Activated CD8-positive, alpha-beta T cell treated with anti-CD3 and anti-CD28 coated beads, Interleukin-2, amount 10 ng/mL, durations not matched to agents 7 days and 5 days (primary cell): ENCODE data around the gene CAMK2N2. TPM values are rescaled to one million over a fixed set of nuclear protein-coding genes. Genes with fewer than 3 reads are reported as not detected.

ENCODE experiments used
- ATAC-seq: fragments of 150-1000 bp; cut with Tn5 transposase; one replicate; pipeline ENCODE4 v1.10.0; 2021; ENCODE audit warnings: moderate library complexity
- CTCF ChIA-PET: fragments of 350-600 bp; sonication (Branson Sonifier 250); formaldehyde crosslinking; loops from one replicate; lab custom pipeline; 2021; ENCODE audit warnings: antibody characterized with exemption; lab: Charles Lee
- POLR2A ChIA-PET: fragments of 350-600 bp; sonication (Branson Sonifier 250); formaldehyde crosslinking; loops from one replicate; lab custom pipeline; 2021; ENCODE audit warnings: antibody characterized with exemption; lab: Charles Lee
- DNase-seq: peaks from one replicate; pipeline ENCODE4 v3.0.0-alpha.2; 2020
- H3K27ac Mint-ChIP-seq: one replicate; pipeline ENCODE4 v1.8.0; 2021; ENCODE audit warnings: mild to moderate bottlenecking, mixed read lengths
- H3K27me3 Mint-ChIP-seq: one replicate; pipeline ENCODE4 v1.8.0; 2021; ENCODE audit warnings: low read depth, mixed read lengths
- H3K36me3 Mint-ChIP-seq: one replicate; pipeline ENCODE4 v1.8.0; 2021; ENCODE audit warnings: low read depth, mixed read lengths
- H3K4me1 Mint-ChIP-seq: one replicate; pipeline ENCODE4 v1.8.0; 2021; ENCODE audit warnings: low read depth, mixed read lengths
- H3K4me3 Mint-ChIP-seq: one replicate; pipeline ENCODE4 v1.8.0; 2021; ENCODE audit warnings: mild to moderate bottlenecking, mixed read lengths
- H3K9me3 Mint-ChIP-seq: one replicate; pipeline ENCODE4 v1.8.0; 2022; ENCODE audit warnings: mixed read lengths; ENCODE audit not compliant: insufficient read depth
- total RNA-seq, 2 experiments: library from RNA; stranded (reverse); gene quantifications; one replicate each; pipeline ENCODE4 v1.2.3, GENCODE V29; 2021

Gene CAMK2N2
- total RNA-seq, 2 experiments from 2014 or later: not detected

GRCh38 chr3:184238246-184238818 lies 23.0 kb downstream of the CAMK2N2 start:
- Mint-ChIP-seq H3K27me3 (no peaks in the 10 kb centered on the region), H3K36me3 (peaks cover 12% of the 10 kb centered on the region), H3K27ac (no peak overlapping the region), H3K4me3 (no peak overlapping the region), H3K4me1 (no peaks in the 10 kb centered on the region), H3K9me3 (no peaks in the 10 kb centered on the region)
- CTCF ChIA-PET: interaction anchor here (1.0 to 2.6 kb wide), 5 partner anchors 11 to 343 kb away, joined by 3 to 22 read pairs (median 4); no protein-coding TSS in a partner anchor
- POLR2A ChIA-PET: no interaction called here
- no peak for ATAC-seq
- DNase-seq: no peak

DNA sequence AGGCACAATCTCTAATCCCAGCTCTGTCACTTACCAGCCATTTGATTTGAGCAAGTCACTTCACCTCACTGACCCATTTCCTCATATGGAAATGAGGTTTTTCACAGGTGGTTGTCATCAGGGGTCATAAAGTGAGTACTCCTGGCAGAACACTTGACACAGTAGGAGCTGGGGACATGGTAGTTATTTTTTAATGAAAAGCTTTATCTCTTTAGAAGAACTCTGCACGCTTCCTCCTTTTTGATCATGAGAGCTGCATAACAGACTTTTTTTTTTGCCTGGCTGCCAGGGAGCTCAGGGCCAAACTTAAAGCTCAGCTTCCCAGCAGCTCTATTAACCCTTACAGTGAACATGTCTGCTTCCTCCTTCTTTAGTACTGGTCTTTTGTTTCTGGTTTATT lies 23.5 kb downstream of the CAMK2N2 start:
- ATAC-seq (no peak), DNase-seq (no peak)
- Mint-ChIP-seq H3K36me3 (peaks cover 7% of the 10 kb centered on the region), H3K9me3 (no peaks in the 10 kb centered on the region), H3K27me3 (peaks cover 3% of the 10 kb centered on the region), H3K4me1 (no peaks in the 10 kb centered on the region), H3K27ac (no peak overlapping the region), H3K4me3 (no peak overlapping the region)
- ChIA-PET CTCF (interaction anchor here (1.0 to 2.6 kb wide), 5 partner anchors 10 to 342 kb away, joined by 3 to 22 read pairs (median 4); no protein-coding TSS in a partner anchor), POLR2A (no interaction called here)

- no peak for ATAC-seq
- H3K27me3 Mint-ChIP-seq: peaks cover 7% of the 10 kb centered on the region
- H3K27ac Mint-ChIP-seq: no peak overlapping the region
- no peak for DNase-seq
- CTCF ChIA-PET: interaction anchor here (1.0 to 2.6 kb wide), 5 partner anchors 10 to 341 kb away, joined by 3 to 22 read pairs (median 4); partner anchors contain the start of gene EEF1AKMT4
- no peak overlapping the region for H3K4me3 Mint-ChIP-seq
- H3K4me1 Mint-ChIP-seq: no peaks in the 10 kb centered on the region
- no peaks in the 10 kb centered on the region for H3K9me3 Mint-ChIP-seq
- peaks cover under 1% of the 10 kb centered on the region for H3K36me3 Mint-ChIP-seq
- POLR2A ChIA-PET: no interaction called here
Observed at GRCh38 chr3:184237211-184237610, 24.1 kb downstream of the CAMK2N2 start.

- Mint-ChIP-seq H3K27ac (no peak overlapping the region), H3K9me3 (no peaks in the 10 kb centered on the region), H3K27me3 (peaks cover 13% of the 10 kb centered on the region), H3K36me3 (no peaks in the 10 kb centered on the region), H3K4me1 (no peaks in the 10 kb centered on the region), H3K4me3 (no peak overlapping the region)
- POLR2A ChIA-PET: no interaction called here
- DNase-seq (no peak), ATAC-seq (no peak)
- CTCF ChIA-PET: interaction anchor here (1.0 to 2.6 kb wide), 3 partner anchors 9 to 341 kb away, joined by 3 to 22 read pairs (median 3); partner anchors contain the start of gene EEF1AKMT4
Observed at GRCh38 chr3:184236636-184237035, 24.7 kb downstream of the CAMK2N2 start.

DNA sequence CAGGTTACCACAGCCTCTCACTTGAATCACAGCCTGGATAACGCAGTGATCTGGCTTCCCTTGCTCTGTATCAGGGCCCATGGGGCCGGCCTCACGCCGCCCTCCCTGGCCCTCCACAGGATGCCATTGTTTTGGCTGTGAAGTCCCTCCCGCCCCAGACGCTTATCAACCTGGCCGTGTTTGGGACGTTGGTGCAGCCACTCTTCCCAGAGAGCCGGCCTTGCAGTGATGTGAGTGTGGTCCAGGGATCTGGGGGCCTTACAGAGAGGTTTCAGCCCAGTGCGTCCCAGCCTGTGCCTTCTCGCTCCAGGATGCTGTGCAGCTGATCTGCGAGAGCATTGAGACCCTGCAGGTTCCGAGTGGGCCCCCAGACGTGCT lies 25.3 kb downstream of the CAMK2N2 start:
- Mint-ChIP-seq H3K27me3 (peaks cover 19% of the 10 kb centered on the region), H3K9me3 (no peaks in the 10 kb centered on the region), H3K36me3 (no peaks in the 10 kb centered on the region), H3K4me1 (peaks cover 3% of the 10 kb centered on the region), H3K27ac (no peak overlapping the region), H3K4me3 (no peak overlapping the region)
- ChIA-PET CTCF (interaction anchor here (1.0 to 2.6 kb wide), 2 partner anchors 8 to 14 kb away, joined by 3 to 22 read pairs; partner anchors contain the start of gene EEF1AKMT4), POLR2A (interaction anchor here (0.6 kb wide), 1 partner anchor 25 kb away, joined by 3 read pairs; no protein-coding TSS in a partner anchor)
- no peak for DNase-seq
- ATAC-seq: no peak

DNA sequence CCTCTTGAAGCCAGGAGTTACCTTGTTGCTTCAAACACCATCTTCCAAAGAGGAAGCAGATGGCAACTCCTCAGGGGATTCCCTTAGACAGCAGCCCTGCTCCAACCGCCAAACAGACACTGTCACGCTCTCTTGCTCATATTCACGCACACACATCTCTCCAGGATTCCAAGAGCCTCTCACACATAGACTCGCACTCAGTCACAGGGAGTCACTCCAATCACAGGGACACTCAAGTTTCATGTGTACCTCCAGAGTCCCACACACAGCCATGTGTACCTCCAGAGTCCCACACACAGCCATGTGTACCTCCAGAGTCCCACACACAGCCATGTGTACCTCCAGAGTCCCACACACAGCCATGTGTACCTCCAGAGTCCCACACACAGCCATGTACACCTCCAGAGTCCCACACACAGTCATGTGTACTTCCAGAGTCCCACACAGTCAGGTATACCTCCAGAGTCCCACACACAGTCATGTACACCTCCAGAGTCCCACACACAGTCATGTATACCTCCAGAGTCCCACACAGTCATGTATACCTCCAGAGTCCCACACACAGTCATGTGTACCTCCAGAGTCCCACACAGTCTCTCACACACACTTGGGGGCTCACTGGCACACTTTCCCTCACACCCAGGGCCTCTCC lies 25.8 kb downstream of the CAMK2N2 start:
- POLR2A ChIA-PET: interaction anchor here (0.6 kb wide), 1 partner anchor 25 kb away, joined by 3 read pairs; no protein-coding TSS in a partner anchor
- H3K27ac Mint-ChIP-seq: no peak overlapping the region
- peaks cover 22% of the 10 kb centered on the region for H3K27me3 Mint-ChIP-seq

GRCh38 chr3:184234671-184235380 lies 26.5 kb downstream of the CAMK2N2 start:
- Mint-ChIP-seq H3K36me3 (no peaks in the 10 kb centered on the region), H3K27ac (no peak overlapping the region), H3K4me1 (peaks cover 5% of the 10 kb centered on the region), H3K9me3 (no peaks in the 10 kb centered on the region), H3K4me3 (no peak overlapping the region), H3K27me3 (peaks cover 22% of the 10 kb centered on the region)
- ChIA-PET POLR2A (no interaction called here), CTCF (no interaction called here)
- ATAC-seq (no peak), DNase-seq (no peak)

More for the DNA sequence above, 25.8 kb downstream of the CAMK2N2 start:
- Mint-ChIP-seq H3K4me3 (no peak overlapping the region), H3K4me1 (peaks cover 5% of the 10 kb centered on the region), H3K9me3 (no peaks in the 10 kb centered on the region), H3K36me3 (no peaks in the 10 kb centered on the region)
- ATAC-seq (no peak), DNase-seq (no peak)
- CTCF ChIA-PET: no interaction called here

GRCh38 chr3:184234224-184234623 lies 27.1 kb downstream of the CAMK2N2 start:
- H3K4me1 Mint-ChIP-seq: peaks cover 5% of the 10 kb centered on the region
- CTCF ChIA-PET: no interaction called here

DNA sequence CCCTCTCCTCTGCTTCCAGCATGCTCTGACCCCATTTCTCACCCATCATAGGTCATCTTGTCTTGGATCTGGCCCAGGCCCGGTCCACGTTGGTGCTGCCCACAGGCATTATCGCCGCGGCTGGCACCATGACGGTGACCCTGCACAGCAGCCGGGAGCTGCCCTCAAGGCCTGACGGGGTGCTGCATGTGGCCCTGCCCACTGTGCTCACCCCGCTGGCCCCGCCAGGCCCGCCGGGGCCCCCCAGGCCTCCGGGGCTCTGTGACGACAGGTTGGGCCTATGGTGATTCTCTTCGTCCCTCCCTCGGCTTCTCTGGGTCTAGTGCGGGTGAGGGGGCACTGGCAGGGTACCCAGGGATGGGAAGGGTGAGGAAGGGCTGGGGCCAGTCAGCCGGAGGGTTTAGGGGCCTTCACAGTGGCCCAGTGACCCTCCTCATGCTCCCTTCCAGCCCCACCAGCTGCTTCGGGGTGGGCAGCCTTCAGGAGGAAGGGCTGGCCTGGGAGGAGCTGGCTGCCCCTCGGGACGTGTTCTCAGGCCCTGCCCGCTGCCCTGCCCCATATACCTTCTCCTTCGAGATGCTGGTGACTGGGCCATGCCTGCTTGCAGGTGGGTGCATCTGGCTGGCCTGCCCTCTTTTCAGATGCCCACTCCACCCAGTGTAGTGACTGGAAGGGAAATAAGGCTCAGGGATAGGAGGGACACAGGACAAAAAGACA lies 28.1 kb downstream of the CAMK2N2 start:
- H3K27me3 Mint-ChIP-seq: peaks cover 30% of the 10 kb centered on the region
- H3K4me1 Mint-ChIP-seq: peaks cover 9% of the 10 kb centered on the region
- H3K4me3 Mint-ChIP-seq: no peak overlapping the region
- no peak overlapping the region for H3K27ac Mint-ChIP-seq
- ATAC-seq (no peak), DNase-seq (no peak)
- ChIA-PET CTCF (no interaction called here), POLR2A (no interaction called here)
- no peaks in the 10 kb centered on the region for H3K36me3 Mint-ChIP-seq
- H3K9me3 Mint-ChIP-seq: no peaks in the 10 kb centered on the region

More at GRCh38 chr3:184234224-184234623, 27.1 kb downstream of the CAMK2N2 start:
- ATAC-seq (no peak), DNase-seq (no peak)
- Mint-ChIP-seq H3K4me3 (no peak overlapping the region), H3K27ac (no peak overlapping the region), H3K9me3 (no peaks in the 10 kb centered on the region), H3K27me3 (peaks cover 22% of the 10 kb centered on the region), H3K36me3 (no peaks in the 10 kb centered on the region)
- POLR2A ChIA-PET: no interaction called here

DNA sequence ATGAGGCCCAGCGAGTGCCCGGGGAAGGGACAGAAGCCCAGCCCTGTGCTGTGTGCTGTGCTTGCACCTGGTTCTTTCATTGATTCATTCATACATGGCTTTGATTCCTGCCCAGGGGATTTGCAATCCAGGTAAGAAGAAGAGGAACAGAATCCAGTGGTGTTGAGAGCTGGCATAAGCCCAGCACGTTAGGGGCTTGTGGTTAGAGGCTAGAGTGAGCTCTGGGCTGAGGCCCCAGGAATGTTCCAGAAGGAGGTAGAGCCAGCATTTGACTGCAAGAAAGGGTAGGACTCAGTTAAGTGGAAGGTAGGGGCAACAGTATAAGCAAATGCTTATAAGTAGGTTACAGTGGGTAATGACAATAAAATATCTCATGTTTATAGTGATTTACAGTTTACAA lies 29.7 kb downstream of the CAMK2N2 start:
- no peaks in the 10 kb centered on the region for H3K9me3 Mint-ChIP-seq
- H3K4me1 Mint-ChIP-seq: peaks cover 9% of the 10 kb centered on the region
- ATAC-seq (no peak), DNase-seq (no peak)
- CTCF ChIA-PET: interaction anchor here (1.1 kb wide), 1 partner anchor 18 kb away, joined by 4 read pairs; the partner anchor contains the start of gene EEF1AKMT4
- POLR2A ChIA-PET: no interaction called here
- no peak overlapping the region for H3K27ac Mint-ChIP-seq
- peaks cover 41% of the 10 kb centered on the region for H3K27me3 Mint-ChIP-seq
- H3K4me3 Mint-ChIP-seq: no peak overlapping the region
- no peaks in the 10 kb centered on the region for H3K36me3 Mint-ChIP-seq
